ENCODE data around the gene HCLS1. TPM values are rescaled to one million over a fixed set of nuclear protein-coding genes. Genes with fewer than 3 reads are reported as not detected.
"Not testable (repeated sequence)": the region's sequence is repeated elsewhere in the genome, so short reads cannot be mapped to it uniquely, and the experiment has no call there.

Gene HCLS1
- polyA plus RNA-seq, 6 donors from 2014 or later: 367 to 548 (median 469) TPM

DNA sequence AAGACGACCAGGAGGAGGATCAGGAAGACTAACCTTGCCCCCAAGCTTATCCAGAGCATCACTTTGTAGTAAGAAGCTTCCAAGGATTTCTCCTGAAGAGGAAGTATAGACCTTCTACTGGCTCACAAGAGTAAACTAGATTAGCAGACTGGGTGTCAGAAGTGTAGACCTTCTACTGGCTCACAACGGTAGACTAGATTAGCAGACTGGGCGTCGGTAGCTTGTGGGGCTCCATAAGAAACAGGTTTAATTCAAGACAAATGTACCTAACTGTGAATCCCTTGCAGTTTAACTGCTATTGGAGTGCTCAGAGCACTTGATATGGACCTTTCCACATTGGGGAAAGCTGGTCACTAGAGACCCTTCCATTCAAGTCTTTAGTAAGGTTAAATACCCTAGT lies 54.6 kb downstream of the HCLS1 start:
- H3K27ac Mint-ChIP-seq: peak overlapping the region in 1 of 6 donors; percentile 15
- H3K27me3 Mint-ChIP-seq: peaks cover 0 to 5% (median 0%) of the 10 kb centered on the region in 3 donors

DNA sequence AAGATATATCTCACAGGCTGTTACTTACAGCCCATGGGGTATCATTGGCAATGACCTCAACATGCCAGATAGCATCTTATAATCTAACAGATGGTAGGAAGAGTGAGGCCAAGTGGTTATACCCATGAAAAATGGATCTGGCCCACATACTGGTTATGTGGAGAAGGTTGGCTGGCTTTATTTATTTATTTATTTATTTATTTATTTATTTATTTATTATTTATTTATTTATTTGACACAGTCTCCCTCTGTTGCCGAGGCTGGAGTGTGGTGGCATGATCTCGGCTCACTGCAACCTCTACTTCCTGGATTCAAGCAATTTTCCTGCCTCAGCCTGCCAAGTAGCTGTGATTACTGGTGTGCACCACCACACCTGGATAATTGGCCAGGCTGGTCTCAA lies 55.9 kb downstream of the HCLS1 start:
- no peaks in the 10 kb centered on the region for H3K36me3 Mint-ChIP-seq
- peak overlapping the region in 1 of 6 donors; percentile 38 for H3K27ac Mint-ChIP-seq
- no peak overlapping the region for H3K4me3 Mint-ChIP-seq
- no peaks in the 10 kb centered on the region for H3K9me3 Mint-ChIP-seq
- DNase-seq: no peak
- H3K27me3 Mint-ChIP-seq: peaks cover 0 to 5% (median 0%) of the 10 kb centered on the region in 3 donors
- H3K4me1 Mint-ChIP-seq: no peaks in the 10 kb centered on the region
- ATAC-seq (ENCODE audit: low read depth in 2 of 2): no peak

More for the DNA sequence above, 54.6 kb downstream of the HCLS1 start:
- no peaks in the 10 kb centered on the region for H3K9me3 Mint-ChIP-seq
- no peaks in the 10 kb centered on the region for H3K36me3 Mint-ChIP-seq
- ATAC-seq (ENCODE audit: low read depth in 2 of 2) (no peak), DNase-seq (no peak)
- H3K4me1 Mint-ChIP-seq: no peaks in the 10 kb centered on the region
- no peak overlapping the region for H3K4me3 Mint-ChIP-seq

DNA sequence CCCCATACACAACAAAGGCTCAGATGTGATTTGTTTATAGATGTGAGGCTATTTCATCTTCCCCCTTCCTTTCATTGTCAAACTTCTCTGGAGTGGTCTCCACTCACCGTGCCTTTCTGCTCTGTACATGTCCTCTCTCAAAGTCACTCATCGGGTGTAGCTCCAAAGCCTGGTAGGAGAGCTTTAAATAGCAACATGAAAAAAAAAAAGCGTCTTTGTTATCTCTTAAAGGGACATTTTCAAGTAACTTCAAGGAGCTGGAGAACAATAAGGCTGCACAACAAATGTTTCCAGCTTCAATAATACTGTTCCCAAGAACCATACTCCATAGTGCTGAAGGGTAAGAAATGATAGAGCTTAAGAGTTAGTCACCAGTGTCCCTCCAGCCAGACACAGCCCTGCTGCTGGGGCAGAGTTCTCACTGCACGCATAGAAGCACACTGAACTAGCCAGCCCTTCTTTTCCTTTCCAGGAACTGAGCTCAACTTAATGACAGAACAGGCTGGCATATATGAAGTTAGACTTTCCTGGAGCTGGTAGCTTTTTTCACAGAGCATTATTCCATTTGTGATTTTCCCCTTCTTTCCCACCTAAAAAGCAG lies 59.4 kb downstream of the HCLS1 start:
- no peaks in the 10 kb centered on the region for H3K36me3 Mint-ChIP-seq
- no peak for ATAC-seq (ENCODE audit: low read depth in 2 of 2)
- peaks cover 0 to 5% (median 0%) of the 10 kb centered on the region in 3 donors for H3K27me3 Mint-ChIP-seq
- no peaks in the 10 kb centered on the region for H3K4me1 Mint-ChIP-seq
- no peaks in the 10 kb centered on the region for H3K9me3 Mint-ChIP-seq
- H3K27ac Mint-ChIP-seq: peak overlapping the region in 1 of 6 donors; percentile 78
- DNase-seq: no peak
- H3K4me3 Mint-ChIP-seq: no peak overlapping the region

DNA sequence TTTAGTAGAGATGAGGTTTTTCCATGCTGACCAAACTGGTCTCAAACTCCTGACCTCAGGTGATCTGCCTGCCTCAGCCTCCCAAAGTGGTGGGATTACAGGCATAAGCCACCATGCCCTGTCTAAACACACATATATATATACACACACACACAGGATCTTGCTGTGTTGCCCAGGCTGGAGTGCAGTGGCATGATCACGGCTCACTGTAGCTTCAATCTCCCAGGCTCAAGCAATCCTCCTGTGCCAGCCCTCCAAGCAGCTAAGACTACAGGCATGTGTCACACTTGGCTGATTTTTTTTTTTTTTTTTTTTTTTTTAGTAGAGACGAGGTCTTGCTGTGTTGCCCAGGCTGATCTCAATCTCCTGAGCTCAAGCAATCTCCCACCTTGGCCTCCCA lies 60.8 kb downstream of the HCLS1 start:
- not testable (repeated sequence) for ATAC-seq (ENCODE audit: low read depth in 2 of 2); DNase-seq; H3K4me1 Mint-ChIP-seq; H3K36me3 Mint-ChIP-seq; H3K4me3 Mint-ChIP-seq; H3K27me3 Mint-ChIP-seq; H3K9me3 Mint-ChIP-seq; H3K27ac Mint-ChIP-seq

- Mint-ChIP-seq H3K27ac (peak overlapping the region in 1 of 6 donors; percentile 28), H3K27me3 (peaks cover 0 to 5% (median 0%) of the 10 kb centered on the region in 3 donors), H3K4me1 (no peaks in the 10 kb centered on the region), H3K4me3 (no peak overlapping the region), H3K36me3 (no peaks in the 10 kb centered on the region), H3K9me3 (no peaks in the 10 kb centered on the region)
- ATAC-seq (ENCODE audit: low read depth in 2 of 2) (no peak), DNase-seq (no peak)
Observed at GRCh38 chr3:121598564-121598963, 62.1 kb downstream of the HCLS1 start.

DNA sequence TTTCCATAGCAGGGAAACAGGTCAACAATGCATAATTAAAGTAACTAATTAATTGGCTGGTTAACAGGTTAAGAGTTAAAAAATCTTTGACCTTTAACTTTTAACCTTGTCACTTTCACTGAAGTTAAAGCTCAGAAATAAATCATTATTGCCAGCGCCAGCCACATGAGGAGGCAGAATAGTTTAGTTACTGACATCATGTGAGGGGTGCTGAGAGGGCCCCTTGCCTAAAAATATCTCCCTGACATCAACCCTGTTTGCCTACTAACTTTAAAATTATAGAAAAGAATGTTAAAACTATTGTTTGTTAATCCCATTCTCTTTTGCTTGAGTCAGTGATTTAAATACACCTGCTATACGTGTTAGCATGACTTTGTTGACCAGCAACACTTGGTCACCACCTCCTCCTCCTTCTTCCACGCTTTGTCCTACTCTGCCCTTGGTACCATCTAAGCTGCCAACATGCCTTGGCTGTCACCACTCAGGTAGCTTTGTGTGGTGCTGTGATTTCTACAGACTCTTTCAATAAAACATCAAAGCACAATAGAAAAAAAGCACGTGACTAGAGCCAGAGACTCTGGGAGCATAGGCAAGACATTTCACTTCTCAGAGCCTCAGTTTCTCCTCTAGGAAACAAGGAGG lies 64.8 kb downstream of the HCLS1 start:
- Mint-ChIP-seq H3K36me3 (no peaks in the 10 kb centered on the region), H3K27ac (no peak overlapping the region), H3K9me3 (no peaks in the 10 kb centered on the region), H3K4me1 (no peaks in the 10 kb centered on the region), H3K4me3 (no peak overlapping the region), H3K27me3 (no peaks in the 10 kb centered on the region)
- DNase-seq: no peak
- no peak for ATAC-seq (ENCODE audit: low read depth in 2 of 2)

GRCh38 chr3:121594850-121595249 lies 65.9 kb downstream of the HCLS1 start:
- Mint-ChIP-seq H3K4me1 (no peaks in the 10 kb centered on the region), H3K9me3 (no peaks in the 10 kb centered on the region), H3K36me3 (no peaks in the 10 kb centered on the region), H3K27me3 (no peaks in the 10 kb centered on the region), H3K27ac (no peak overlapping the region), H3K4me3 (no peak overlapping the region)
- ATAC-seq (ENCODE audit: low read depth in 2 of 2) (no peak), DNase-seq (no peak)

GRCh38 chr3:121593806-121594205 lies 66.9 kb downstream of the HCLS1 start:
- not testable (repeated sequence) for DNase-seq; H3K9me3 Mint-ChIP-seq; H3K27me3 Mint-ChIP-seq; H3K36me3 Mint-ChIP-seq; ATAC-seq (ENCODE audit: low read depth in 2 of 2); H3K4me1 Mint-ChIP-seq; H3K4me3 Mint-ChIP-seq
- H3K27ac Mint-ChIP-seq: peak overlapping the region in 1 of 6 donors; percentile 51

- Mint-ChIP-seq H3K4me3 (no peak within 1 kb of the TSS), H3K27ac (peak within 1 kb of the TSS in 2 of 6 donors; percentile 39 to 82), H3K9me3 (no peaks in the 10 kb centered on the region), H3K36me3 (no peaks in the 10 kb centered on the region), H3K27me3 (no peaks in the 10 kb centered on the region), H3K4me1 (no peaks in the 10 kb centered on the region)
- DNase-seq (no peak), ATAC-seq (ENCODE audit: low read depth in 2 of 2) (no peak)
Observed at GRCh38 chr3:121592856-121593702, 67.6 kb downstream of the HCLS1 start, which contains the start of gene FBXO40. Gene FBXO40 (plus strand): TSS chr3:121593379. CDS start chr3:121620576, 27,197 bp downstream.

DNA sequence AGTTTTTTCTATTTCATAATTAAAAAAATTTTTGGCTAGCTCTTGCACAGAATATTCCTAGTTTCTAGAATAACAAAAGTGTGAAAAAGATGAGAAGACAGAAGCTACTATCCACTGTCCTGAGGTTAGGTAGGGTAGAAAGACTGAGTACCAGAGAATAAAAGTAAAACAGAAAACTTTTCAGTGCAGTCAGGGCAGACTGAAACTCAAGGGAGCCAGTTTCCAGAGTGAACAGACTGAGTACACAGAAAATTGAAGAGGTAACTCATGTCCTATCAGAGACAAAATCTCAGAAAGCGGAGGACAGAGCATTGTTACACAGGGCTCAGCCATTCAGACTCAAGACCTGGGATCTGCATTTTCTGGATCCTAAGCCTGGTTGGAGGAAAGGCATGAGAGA lies 76.3 kb downstream of the HCLS1 start:
- peaks cover 7 to 31% (median 21%) of the 10 kb centered on the region in 3 donors for H3K27me3 Mint-ChIP-seq
- no peaks in the 10 kb centered on the region for H3K36me3 Mint-ChIP-seq
- peaks cover 0 to 2% (median 0%) of the 10 kb centered on the region in 7 donors for H3K9me3 Mint-ChIP-seq
- ATAC-seq (ENCODE audit: low read depth in 2 of 2) (no peak), DNase-seq (no peak)
- H3K4me3 Mint-ChIP-seq: no peak overlapping the region
- H3K4me1 Mint-ChIP-seq: peaks cover 0 to 4% (median 0%) of the 10 kb centered on the region in 3 donors
- H3K27ac Mint-ChIP-seq: no peak overlapping the region

GRCh38 chr3:121581691-121582090 lies 79.0 kb downstream of the HCLS1 start:
- ATAC-seq (ENCODE audit: low read depth in 2 of 2): no peak
- no peak overlapping the region for H3K27ac Mint-ChIP-seq
- peaks cover 0 to 2% (median 0%) of the 10 kb centered on the region in 7 donors for H3K9me3 Mint-ChIP-seq
- H3K4me3 Mint-ChIP-seq: no peak overlapping the region
- peaks cover 7 to 31% (median 17%) of the 10 kb centered on the region in 3 donors for H3K27me3 Mint-ChIP-seq
- H3K36me3 Mint-ChIP-seq: no peaks in the 10 kb centered on the region
- peaks cover 0 to 4% (median 0%) of the 10 kb centered on the region in 3 donors for H3K4me1 Mint-ChIP-seq
- no peak for DNase-seq
